Stimulated activated CD8-positive, alpha-beta memory T cell treated with anti-CD3 and anti-CD28 coated beads, Interleukin-4, amount 100 ng/mL, for 1 hour (primary cell): ENCODE results near the gene CSNK1A1.
"Not testable (repeated sequence)": the region's sequence is repeated elsewhere in the genome, so short reads cannot be mapped to it uniquely, and the experiment has no call there.

Experiments
- DNase-seq, 2 donors: peaks; one replicate each; pipeline ENCODE4 v3.0.0-alpha.2; 2020; ENCODE audit warnings: low read depth in 2 of 2, low spot score in 1 of 2

Gene CSNK1A1

DNA sequence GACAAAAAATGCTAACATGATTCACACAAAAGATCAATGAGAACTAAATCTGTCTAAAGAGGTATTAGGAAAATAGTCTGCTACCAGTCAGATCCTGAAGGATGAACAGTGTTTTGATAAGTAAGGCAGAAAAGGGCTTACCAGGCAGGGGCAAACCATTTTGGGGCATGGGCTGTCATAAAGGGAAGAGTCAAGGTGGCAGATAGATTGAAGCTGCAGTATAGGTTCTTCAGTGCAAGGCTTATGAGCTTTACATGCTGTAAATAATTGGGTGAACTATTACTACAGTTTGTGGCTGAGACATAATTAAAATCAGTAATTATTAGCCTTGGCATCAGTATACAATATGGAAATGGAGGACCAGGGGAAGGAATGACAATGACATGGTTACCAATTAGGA is 21.8 kb downstream of the CSNK1A1 start:
- DNase-seq, result no peak

- no peak for DNase-seq
Measured at GRCh38 chr5:149528281-149529060, 22.8 kb downstream of the CSNK1A1 start.

DNA sequence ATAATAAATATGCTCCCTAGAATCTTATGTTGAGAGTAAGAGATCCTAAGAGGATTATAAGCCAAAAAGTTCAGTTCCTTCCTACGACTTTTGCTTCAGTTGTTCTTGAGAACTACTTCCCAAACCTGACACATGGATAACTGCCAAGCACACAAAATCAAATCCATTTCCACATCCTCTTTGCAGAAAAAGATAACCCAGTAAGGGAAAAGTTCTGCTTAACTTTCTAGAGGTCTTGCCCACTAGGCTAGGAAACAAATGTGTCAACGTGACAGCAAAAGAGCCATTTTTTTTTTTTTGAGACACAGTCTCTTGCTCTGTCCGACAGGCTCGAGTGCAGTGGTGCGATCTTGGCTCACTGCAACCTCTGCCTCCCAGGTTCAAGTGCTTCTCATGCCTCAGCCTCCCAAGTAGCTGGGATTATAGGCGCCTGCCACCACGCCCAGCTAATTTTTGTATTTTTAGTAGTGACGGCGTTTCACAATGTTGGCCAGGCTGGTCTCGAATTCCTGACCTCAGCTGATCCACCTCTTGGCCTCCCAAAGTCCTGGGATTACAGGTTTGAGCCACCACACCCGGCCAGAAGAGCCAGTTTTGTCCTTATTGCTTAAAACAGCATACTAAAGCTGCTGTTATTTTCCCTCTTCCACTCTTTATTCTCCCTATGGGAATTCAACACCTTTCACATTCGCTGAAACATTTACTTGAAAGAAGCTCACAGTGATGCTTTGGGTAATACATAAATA is 24.2 kb downstream of the CSNK1A1 start:
- DNase-seq, result no peak

GRCh38 chr5:149521739-149522685 is 29.2 kb downstream of the CSNK1A1 start:
- no peak for DNase-seq

GRCh38 chr5:149519601-149520000 is 31.6 kb downstream of the CSNK1A1 start:
- DNase-seq, result no peak

- DNase-seq, result no peak
Measured at GRCh38 chr5:149518620-149519019, 32.6 kb downstream of the CSNK1A1 start.

- no peak for DNase-seq
Measured at GRCh38 chr5:149517461-149518122, 33.6 kb downstream of the CSNK1A1 start.

DNA sequence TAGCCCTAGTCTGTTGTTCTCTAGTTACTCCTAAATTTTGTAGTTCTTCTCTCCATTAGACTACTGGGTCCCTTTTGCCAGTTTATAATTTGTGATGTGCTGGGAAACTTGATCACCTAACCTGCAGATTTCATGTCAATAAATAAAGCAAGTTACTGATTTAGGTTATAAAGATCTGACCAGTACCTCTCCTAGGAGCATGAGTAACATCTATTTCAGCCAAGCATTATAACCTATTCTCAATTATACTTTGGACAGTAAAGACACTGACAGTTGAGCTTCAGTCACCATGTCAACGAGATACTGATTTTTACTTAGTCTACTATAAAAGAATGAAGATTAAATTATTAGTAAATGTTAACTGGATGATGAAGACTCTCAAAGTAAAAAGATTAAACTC is 36.7 kb downstream of the CSNK1A1 start:
- DNase-seq, result no peak

- not testable (repeated sequence) for DNase-seq
Measured at GRCh38 chr5:149513372-149513947, 37.8 kb downstream of the CSNK1A1 start.

- no peak for DNase-seq
Measured at GRCh38 chr5:149510136-149510535, 41.1 kb downstream of the CSNK1A1 start.

GRCh38 chr5:149504677-149505076 is 46.6 kb downstream of the CSNK1A1 start:
- no peak for DNase-seq

- DNase-seq, result no peak
Measured at GRCh38 chr5:149503006-149503405, 48.2 kb downstream of the CSNK1A1 start.

GRCh38 chr5:149500922-149501582 is 50.2 kb downstream of the CSNK1A1 start:
- DNase-seq, result no peak

GRCh38 chr5:149498724-149499336 is 52.4 kb downstream of the CSNK1A1 start:
- DNase-seq, result no peak

GRCh38 chr5:149497357-149497756 is 53.9 kb downstream of the CSNK1A1 start:
- DNase-seq, result no peak

GRCh38 chr5:149496917-149497316 is 54.3 kb downstream of the CSNK1A1 start:
- no peak for DNase-seq

- DNase-seq, result no peak
Measured at GRCh38 chr5:149496166-149496565, 55.1 kb downstream of the CSNK1A1 start.

- DNase-seq, result no peak
Measured at GRCh38 chr5:149495673-149496072, 55.6 kb downstream of the CSNK1A1 start.

DNA sequence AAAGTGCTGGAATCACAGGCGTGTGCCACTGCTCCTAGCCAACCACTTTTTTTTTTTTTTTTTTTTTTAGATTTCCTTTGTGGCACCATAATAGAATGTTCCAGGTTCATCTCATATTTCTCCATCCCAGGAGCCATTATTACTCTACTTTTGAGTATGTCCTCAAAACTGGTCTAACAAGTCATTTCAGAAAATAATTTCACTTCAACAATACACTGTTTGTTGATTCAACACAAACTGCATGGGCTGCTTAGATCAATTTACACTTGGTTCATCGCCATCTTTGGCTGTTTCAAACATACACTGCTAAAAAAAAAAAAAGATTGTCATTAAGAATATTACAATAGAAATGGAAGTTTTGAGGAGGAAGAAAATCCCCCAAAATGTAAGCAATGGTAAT is 57.9 kb downstream of the CSNK1A1 start:
- DNase-seq, result no peak

GRCh38 chr5:149492781-149493180 is 58.5 kb downstream of the CSNK1A1 start:
- no peak for DNase-seq
